GM12878 (cell line): ENCODE data around the gene ATF7IP.

ENCODE experiments used
- CTCF ChIP-seq, 3 experiments: IDR thresholded peaks in 2 of 3; conservative IDR thresholded peaks in 1 of 3; 2 replicates each; pipeline ENCODE4 v1.5.1; 2011; ENCODE audit warnings: low read depth in 3 of 3, low read length in 3 of 3, mild to moderate bottlenecking in 3 of 3, control low read depth in 2 of 3, moderate library complexity in 2 of 3, inconsistent platforms in 1 of 3, mixed read lengths in 1 of 3; ENCODE audit not compliant: control insufficient read depth in 2 of 3, insufficient read depth in 1 of 3; ENCODE audit errors: extremely low read depth in 1 of 3
- E2F4 ChIP-seq: IDR thresholded peaks from 2 replicates; pipeline ENCODE4 v1.6.1; 2012; ENCODE audit warnings: low read depth, low read length, improper control_type of control experiment
- EP300 ChIP-seq, 2 experiments: fragments of 150-350 bp in 1 of 2; IDR thresholded peaks; 2 replicates each; pipeline ENCODE4 v1.6.1; 2011 to 2012; ENCODE audit warnings: low read depth in 2 of 2, low read length in 2 of 2, borderline replicate concordance in 1 of 2, improper control_type of control experiment in 1 of 2, inconsistent platforms in 1 of 2; ENCODE audit not compliant: control insufficient read depth in 1 of 2
- EZH2 ChIP-seq: IDR thresholded peaks from 2 replicates; pipeline ENCODE4 v1.6.1; 2012; ENCODE audit warnings: low read depth, mild to moderate bottlenecking, control low read depth, inconsistent platforms, low read length, borderline replicate concordance; ENCODE audit not compliant: control insufficient read depth
- KDM1A ChIP-seq: fragments of 200-600 bp; sonication (generic); IDR thresholded peaks from 2 replicates; pipeline ENCODE4 v1.6.1; 2016; ENCODE audit warnings: borderline replicate concordance
- POLR2A ChIP-seq: IDR thresholded peaks from 2 replicates; pipeline ENCODE4 v1.6.1; 2011; ENCODE audit warnings: low read depth, mild to moderate bottlenecking, low read length
- RAD21 ChIP-seq: IDR thresholded peaks from 2 replicates; pipeline ENCODE4 v1.6.1; 2011; ENCODE audit warnings: mild to moderate bottlenecking, low read depth, low read length, moderate library complexity; ENCODE audit not compliant: insufficient read depth

GRCh38 chr12:14387219-14387871 is 21.9 kb downstream of the ATF7IP start:
- TF ChIP-seq CTCF (IDR thresholded peaks at IDR 0.05 in 2 of 3, conservative IDR thresholded peaks at IDR 0.05 in 1 of 3; ENCODE audit: control insufficient read depth in 2 of 3, extremely low read depth in 1 of 3, insufficient read depth in 1 of 3, low read depth in 3 of 3, low read length in 3 of 3) (no peak), KDM1A (no peak), EZH2 (no peak), E2F4 (no peak), EP300 (IDR thresholded peaks at IDR 0.05; ENCODE audit: borderline replicate concordance in 1 of 2, control insufficient read depth in 1 of 2, low read depth in 2 of 2, low read length in 2 of 2) (no peak), POLR2A (no peak), RAD21 (no peak)
